ENCODE measurements around the gene ATP12A. TPM values are rescaled to one million over a fixed set of nuclear protein-coding genes. Genes with fewer than 3 reads are reported as not detected.

ATP12A gene
- total and polyA plus RNA-seq, 2 of the 8 experiments (the other 6 are each of a cell fraction or from before 2014, with no cell fraction given): 0.80 to 1.3 TPM

- TF ChIP-seq USF2 (IDR thresholded peaks at IDR 0.05; ENCODE audit: low read length) (peak; percentile 92), GABPA (IDR thresholded peaks at IDR 0.05; ENCODE audit: borderline replicate concordance, insufficient read depth, low read length) (no peak), BACH1 (IDR thresholded peaks at IDR 0.05; ENCODE audit: low read length) (no peak), SAP30 (IDR thresholded peaks at IDR 0.05; ENCODE audit: insufficient read depth, insufficient replicate concordance, low read length) (no peak), POLR2A (IDR thresholded peaks at IDR 0.05; ENCODE audit: control extremely low read depth in 1 of 2, low read depth in 2 of 2, low read length in 2 of 2) (no peak), RBBP5 (IDR thresholded peaks at IDR 0.05; ENCODE audit: borderline replicate concordance, low read depth, low read length) (no peak), RAD21 (IDR thresholded peaks at IDR 0.05 in 1 of 2, conservative IDR thresholded peaks at IDR 0.05 in 1 of 2; ENCODE audit: low read depth in 2 of 2, low read length in 2 of 2) (peak; percentile 81 to 88), ZNF274 (IDR thresholded peaks at IDR 0.05; ENCODE audit: borderline replicate concordance, extremely low read depth, low read length) (no peak), YY1 (IDR thresholded peaks at IDR 0.05; ENCODE audit: low read depth, low read length) (no peak), SP1 (IDR thresholded peaks at IDR 0.05; ENCODE audit: low read depth, low read length) (no peak), CTCF (IDR thresholded peaks at IDR 0.05; ENCODE audit: control extremely low read depth in 1 of 3, insufficient read depth in 1 of 3, low read depth in 1 of 3, low read length in 3 of 3) (peak; percentile 75 to 93 (median 82))
These were observed 13.8 kb downstream of the ATP12A start (continued) for GRCh38 chr13:24693862-24694471.

Measured in H1 (cell line).